Neural cell (in vitro differentiated cells): ENCODE measurements around the gene DPF1. TPM values are rescaled to one million over a fixed set of nuclear protein-coding genes. Genes with fewer than 3 reads are reported as not detected.

Experiments used
- H2AFZ ChIP-seq: fragments of 200-600, 300-800 bp; sonication (generic), shearing (Covaris generic); 2 replicates; pipeline ENCODE4 v1.6.0; 2014; ENCODE audit warnings: low read depth, mild to moderate bottlenecking, antibody characterized with exemption, low read length, moderate library complexity
- H3F3A ChIP-seq: fragments of 200-600 bp; shearing (Covaris generic); 2 replicates; pipeline ENCODE4 v1.6.1; 2016; ENCODE audit warnings: mild to moderate bottlenecking, moderate library complexity, mixed read lengths, antibody characterized with exemption, low read length; ENCODE audit not compliant: insufficient read depth, poor library complexity, severe bottlenecking
- H3K27ac ChIP-seq: fragments of 200-600, 300-800 bp; sonication (generic), shearing (Covaris generic); 2 replicates; pipeline ENCODE4 v1.5.1; 2014; ENCODE audit warnings: mild to moderate bottlenecking, low read length, moderate library complexity
- H3K27me3 ChIP-seq: fragments of 300-800, 200-600 bp; sonication (generic), shearing (Covaris generic); 2 replicates; pipeline ENCODE4 v1.6.0; 2014; ENCODE audit warnings: mild to moderate bottlenecking, low read depth, low read length, moderate library complexity; ENCODE audit not compliant: insufficient read depth
- H3K36me3 ChIP-seq: fragments of 300-800, 200-600 bp; sonication (generic), shearing (Covaris generic); 2 replicates; pipeline ENCODE4 v1.5.1; 2014; ENCODE audit warnings: mild to moderate bottlenecking, antibody characterized with exemption, low read length, moderate library complexity; ENCODE audit not compliant: insufficient read depth
- H3K4me2 ChIP-seq: fragments of 300-800, 200-600 bp; sonication (generic), shearing (Covaris generic); 2 replicates; pipeline ENCODE4 v1.6.0; 2014; ENCODE audit warnings: mild to moderate bottlenecking, low read length
- H3K4me3 ChIP-seq: fragments of 300-800, 200-600 bp; sonication (generic), shearing (Covaris generic); 2 replicates; pipeline ENCODE4 v1.5.1; 2014; ENCODE audit warnings: mild to moderate bottlenecking, low read length, moderate library complexity
- H3K79me2 ChIP-seq: fragments of 200-600 bp; shearing (Covaris generic); replicated peaks from 2 replicates; pipeline ENCODE4 v1.6.0; 2014; ENCODE audit warnings: mild to moderate bottlenecking, low read length, moderate library complexity; ENCODE audit not compliant: insufficient read depth
- H3K9ac ChIP-seq: fragments of 300-800, 200-600 bp; sonication (generic), shearing (Covaris generic); 2 replicates; pipeline ENCODE4 v1.6.1; 2016; ENCODE audit warnings: mild to moderate bottlenecking, low read length, mixed read lengths
- H3K9me2 ChIP-seq: fragments of 200-600 bp; shearing (Covaris generic); 2 replicates; pipeline ENCODE4 v1.6.1; 2016; ENCODE audit warnings: mild to moderate bottlenecking, low read length, mixed read lengths; ENCODE audit not compliant: insufficient read depth
- H3K9me3 ChIP-seq: fragments of 200-600, 300-800 bp; sonication (generic), shearing (Covaris generic); 2 replicates; pipeline ENCODE4 v1.6.1; 2016; ENCODE audit warnings: mild to moderate bottlenecking, mixed run types, low read length, moderate library complexity, mixed read lengths
- H4K20me1 ChIP-seq: fragments of 200-600 bp; shearing (Covaris generic); 2 replicates; pipeline ENCODE4 v1.6.1; 2016; ENCODE audit warnings: mild to moderate bottlenecking, mixed run types; ENCODE audit not compliant: insufficient read depth
- CTCF ChIP-seq: fragments of 450-650 bp; IDR thresholded peaks from 2 replicates; pipeline ENCODE4 v1.5.1; 2014; ENCODE audit warnings: antibody characterized with exemption, mild to moderate bottlenecking, moderate library complexity; ENCODE audit not compliant: poor library complexity, severe bottlenecking
- EP300 ChIP-seq: fragments of 450-650 bp; conservative IDR thresholded peaks from 2 replicates; pipeline ENCODE4 v1.6.1; 2014; ENCODE audit warnings: antibody characterized with exemption, mild to moderate bottlenecking, moderate library complexity; ENCODE audit not compliant: poor library complexity, severe bottlenecking
- EZH2 ChIP-seq: fragments of 200-600, 300-800 bp; shearing (Covaris generic), sonication (generic); IDR thresholded peaks from 2 replicates; pipeline ENCODE4 v1.6.1; 2014; ENCODE audit warnings: antibody characterized with exemption, low read length, borderline replicate concordance, mild to moderate bottlenecking; ENCODE audit not compliant: insufficient read depth, poor library complexity, severe bottlenecking
- MXI1 ChIP-seq: fragments of 450-650 bp; conservative IDR thresholded peaks from 2 replicates; pipeline ENCODE4 v1.6.1; 2014; ENCODE audit warnings: antibody characterized with exemption, mild to moderate bottlenecking; ENCODE audit not compliant: poor library complexity, severe bottlenecking
- POLR2AphosphoS5 ChIP-seq: IDR thresholded peaks from 2 replicates; pipeline ENCODE4 v1.6.1; 2012
- RAD21 ChIP-seq: fragments of 450-650 bp; conservative IDR thresholded peaks from 2 replicates; pipeline ENCODE4 v1.6.1; 2014; ENCODE audit warnings: antibody characterized with exemption, mild to moderate bottlenecking, moderate library complexity
- REST ChIP-seq: IDR thresholded peaks from 2 replicates; pipeline ENCODE4 v1.6.1; 2012; ENCODE audit warnings: borderline replicate concordance
- SMC3 ChIP-seq: fragments of 450-650 bp; conservative IDR thresholded peaks from 2 replicates; pipeline ENCODE4 v1.6.1; 2014; ENCODE audit warnings: antibody characterized with exemption, mild to moderate bottlenecking, moderate library complexity; ENCODE audit not compliant: poor library complexity
- TAF1 ChIP-seq: IDR thresholded peaks from 2 replicates; pipeline ENCODE4 v1.6.1; 2012; ENCODE audit warnings: low read depth
- polyA plus RNA-seq: library from polyadenylated mRNA; depleted of rRNA; stranded (reverse); fragments of >200 nt; gene quantifications from 2 replicates; pipeline ENCODE4 v1.2.3, GENCODE V29; 2014

The DPF1 gene
- polyA plus RNA-seq, 1 donor from 2014 or later: 118 TPM

- Histone ChIP-seq H3K9me3 (no peaks in the 10 kb centered on the region), H3K36me3 (no peaks in the 10 kb centered on the region), H2AFZ (peak overlapping the region; percentile 83), H3K9ac (peak overlapping the region; percentile 89), H3K4me3 (peak overlapping the region; percentile 94), H3F3A (no peaks in the 10 kb centered on the region), H3K4me2 (peak overlapping the region; percentile 87), H3K79me2 (no peaks in the 10 kb centered on the region), H3K27ac (peak overlapping the region; percentile 79), H3K27me3 (no peaks in the 10 kb centered on the region), H3K9me2 (no peaks in the 10 kb centered on the region), H4K20me1 (no peaks in the 10 kb centered on the region)
- no peak for TF ChIP-seq SMC3
Measured at GRCh38 chr19:38265213-38265861, 41.3 kb upstream of the DPF1 start.

GRCh38 chr19:38264486-38265212 is 40.6 kb upstream of the DPF1 start, which contains the start of gene SPINT2:
Gene SPINT2, plus strand, starts transcription at chr19:38264573. Its CDS starts 320 bp downstream, at chr19:38264893.
- Histone ChIP-seq H3K9me2 (no peaks in the 10 kb centered on the region), H3K9me3 (no peaks in the 10 kb centered on the region), H3K79me2 (no peaks in the 10 kb centered on the region), H3K27me3 (no peaks in the 10 kb centered on the region), H3K36me3 (no peaks in the 10 kb centered on the region), H4K20me1 (no peaks in the 10 kb centered on the region), H3K9ac (peak within 1 kb of the TSS; percentile 89), H3K27ac (peak within 1 kb of the TSS; percentile 79), H3K4me2 (peak within 1 kb of the TSS; percentile 87), H3F3A (no peaks in the 10 kb centered on the region), H2AFZ (peak within 1 kb of the TSS; percentile 83), H3K4me3 (peak within 1 kb of the TSS; percentile 94)
- TF ChIP-seq POLR2AphosphoS5 (peak; percentile 82), REST (peak; percentile 70), TAF1 (peak; percentile 81), CTCF (no peak), MXI1 (peak; percentile 70), EZH2 (no peak), RAD21 (peak; percentile 46), EP300 (peak; percentile 55), SMC3 (peak; percentile 42)
